SK-N-SH (cell line): ENCODE measurements around the gene LCA5L. TPM values are rescaled to one million over a fixed set of nuclear protein-coding genes. Genes with fewer than 3 reads are reported as not detected.

Experiments used
- CTCF ChIA-PET: fragments of 300-600, 350-600 bp; formaldehyde crosslinking; extraction: SDS; loops from one replicate; lab custom pipeline; 2021; lab: Yijun Ruan, JAX
- POLR2A ChIA-PET: fragments of 350-600 bp; sonication (Branson Sonifier 250); formaldehyde crosslinking; extraction: SDS; loops from one replicate; lab custom pipeline; 2020; ENCODE audit warnings: antibody characterized with exemption, inconsistent platforms; lab: Yijun Ruan, JAX
- DNase-seq: peaks from one replicate; pipeline ENCODE4 v3.0.0; 2012
- H2AFZ ChIP-seq: fragments of 200-600 bp; sonication (generic); 2 replicates; pipeline ENCODE4 v1.8.1; 2016; ENCODE audit warnings: antibody characterized with exemption, mild to moderate bottlenecking, low read depth
- H3F3A ChIP-seq: fragments of 200-600 bp; sonication (generic); replicated peaks from 2 replicates; pipeline ENCODE3; 2016; ENCODE audit warnings: antibody characterized with exemption, mild to moderate bottlenecking; ENCODE audit not compliant: insufficient read depth
- H3K27ac ChIP-seq, 2 experiments: fragments of 200-500 bp in 1 of 2; fragments of 200-600 bp in 1 of 2; sonication (Bioruptor generic) in 1 of 2; sonication (generic), shearing (Covaris generic) in 1 of 2; 2 replicates each; pipeline versions ENCODE4 v1.5.1 to v1.6.1; 2014 to 2016; ENCODE audit warnings: low read depth in 2 of 2, inconsistent platforms in 1 of 2, low read length in 1 of 2, mild to moderate bottlenecking in 1 of 2, mixed read lengths in 1 of 2
- H3K27me3 ChIP-seq: fragments of 200-600 bp; sonication (generic), shearing (Covaris generic); 2 replicates; pipeline ENCODE4 v1.6.1; 2016; ENCODE audit warnings: mixed run types; ENCODE audit not compliant: insufficient read depth
- H3K36me3 ChIP-seq, 2 experiments: fragments of 200-500 bp in 1 of 2; fragments of 200-600 bp in 1 of 2; sonication (Bioruptor generic) in 1 of 2; sonication (generic) in 1 of 2; replicated peaks in 1 of 2; 2 replicates each; pipeline versions ENCODE3 to v1.5.1; 2014 to 2016; ENCODE audit warnings: low read length in 1 of 2, mild to moderate bottlenecking in 1 of 2; ENCODE audit not compliant: insufficient read depth in 2 of 2, control insufficient read depth in 1 of 2
- H3K4me1 ChIP-seq, 2 experiments: fragments of 200-500 bp in 1 of 2; fragments of 200-600 bp in 1 of 2; sonication (Bioruptor generic) in 1 of 2; sonication (generic), shearing (Covaris generic) in 1 of 2; 2 replicates each; pipeline versions ENCODE4 v1.5.1 to v1.6.1; 2014 to 2016; ENCODE audit warnings: low read depth in 1 of 2, low read length in 1 of 2, mixed run types in 1 of 2; ENCODE audit not compliant: insufficient read depth in 2 of 2, control insufficient read depth in 1 of 2
- H3K4me2 ChIP-seq: fragments of 200-600 bp; sonication (generic), shearing (Covaris generic); 2 replicates; pipeline ENCODE4 v1.6.1; 2017; ENCODE audit warnings: mixed run types
- H3K4me3 ChIP-seq, 2 experiments: fragments of 200-500 bp in 1 of 2; fragments of 200-600 bp in 1 of 2; sonication (Bioruptor generic) in 1 of 2; sonication (generic), shearing (Covaris generic) in 1 of 2; 2 replicates each; pipeline versions ENCODE4 v1.5.1 to v1.8.1; 2014 to 2016; ENCODE audit warnings: low read depth in 2 of 2, inconsistent platforms in 1 of 2, low read length in 1 of 2, mild to moderate bottlenecking in 1 of 2, mixed read lengths in 1 of 2, moderate library complexity in 1 of 2
- H3K79me2 ChIP-seq: fragments of 200-600 bp; sonication (generic); 2 replicates; pipeline ENCODE4 v1.8.1; 2017; ENCODE audit warnings: mild to moderate bottlenecking; ENCODE audit not compliant: insufficient read depth
- H3K9ac ChIP-seq: fragments of 200-600 bp; sonication (generic); 2 replicates; pipeline ENCODE4 v1.6.1; 2017; ENCODE audit warnings: mixed run types
- H3K9me2 ChIP-seq: fragments of 200-600 bp; sonication (generic); 2 replicates; pipeline ENCODE4 v1.6.1; 2017; ENCODE audit warnings: mixed run types
- H3K9me3 ChIP-seq: fragments of 200-600 bp; sonication (generic); 2 replicates; pipeline ENCODE4 v1.6.1; 2017; ENCODE audit warnings: mixed run types, mild to moderate bottlenecking, moderate library complexity
- H4K20me1 ChIP-seq: fragments of 200-600 bp; sonication (generic); 2 replicates; pipeline ENCODE4 v1.6.1; 2017; ENCODE audit warnings: mild to moderate bottlenecking, mixed run types; ENCODE audit not compliant: insufficient read depth
- CTCF ChIP-seq: fragments of 200-600 bp; sonication (generic); IDR thresholded peaks from 2 replicates; pipeline ENCODE4 v1.6.1; 2017; ENCODE audit warnings: antibody characterized with exemption, mild to moderate bottlenecking, moderate library complexity
- EP300 ChIP-seq, 2 experiments: IDR thresholded peaks; 2 replicates each; pipeline versions ENCODE4 v1.4.0 to v1.6.1; 2012; ENCODE audit warnings: borderline replicate concordance in 1 of 2, low read depth in 1 of 2, low read length in 1 of 2
- EZH2phosphoT487 ChIP-seq: fragments of 200-600 bp; sonication (generic); IDR thresholded peaks from 2 replicates; pipeline ENCODE4 v1.6.1; 2017; ENCODE audit warnings: low read depth, mixed run types, mild to moderate bottlenecking, antibody characterized with exemption, moderate library complexity, borderline replicate concordance
- FOSL2 ChIP-seq: IDR thresholded peaks from 2 replicates; pipeline ENCODE4 v1.4.0; 2012; ENCODE audit warnings: low read depth, mild to moderate bottlenecking, moderate library complexity, borderline replicate concordance
- FOXJ3 ChIP-seq: sonication (generic); formaldehyde crosslinking; IDR thresholded peaks from 2 replicates; pipeline ENCODE4 v1.5.1; 2020; ENCODE audit warnings: mild to moderate bottlenecking, missing genetic modification reagents
- FOXM1 ChIP-seq: IDR thresholded peaks from 2 replicates; pipeline ENCODE4 v1.4.0; 2012; ENCODE audit warnings: low read depth, mild to moderate bottlenecking
- GABPA ChIP-seq: IDR thresholded peaks from 2 replicates; pipeline ENCODE4 v1.4.0; 2012; ENCODE audit warnings: low read depth, mild to moderate bottlenecking
- IRF3 ChIP-seq: fragments of 150-350 bp; IDR thresholded peaks from 2 replicates; pipeline ENCODE4 v1.6.1; 2016; ENCODE audit warnings: mild to moderate bottlenecking, low read depth, low read length
- JUND ChIP-seq: IDR thresholded peaks from 2 replicates; pipeline ENCODE4 v1.4.0; 2012
- RAD21 ChIP-seq: IDR thresholded peaks from 2 replicates; pipeline ENCODE4 v1.6.1; 2012; ENCODE audit warnings: mild to moderate bottlenecking, low read length
- REST ChIP-seq: IDR thresholded peaks from 2 replicates; pipeline ENCODE4 v1.6.1; 2012; ENCODE audit warnings: mild to moderate bottlenecking, low read depth, low read length, moderate library complexity
- RXRA ChIP-seq: IDR thresholded peaks from 2 replicates; pipeline ENCODE4 v1.4.0; 2012; ENCODE audit warnings: low read depth, mild to moderate bottlenecking, borderline replicate concordance
- SIN3A ChIP-seq: IDR thresholded peaks from 2 replicates; pipeline ENCODE4 v1.6.1; 2012; ENCODE audit warnings: low read depth, mild to moderate bottlenecking, low read length, moderate library complexity, borderline replicate concordance
- SMC3 ChIP-seq: IDR thresholded peaks from 2 replicates; pipeline ENCODE4 v1.6.1; 2012; ENCODE audit warnings: low read depth, low read length, improper control_type of control experiment
- TAF1 ChIP-seq: IDR thresholded peaks from 2 replicates; pipeline ENCODE4 v1.6.1; 2012; ENCODE audit warnings: low read depth, mild to moderate bottlenecking, low read length, moderate library complexity, borderline replicate concordance
- TCF12 ChIP-seq: IDR thresholded peaks from 2 replicates; pipeline ENCODE4 v1.4.0; 2012
- TEAD4 ChIP-seq: IDR thresholded peaks from 2 replicates; pipeline ENCODE4 v1.4.0; 2012; ENCODE audit warnings: mild to moderate bottlenecking, borderline replicate concordance; ENCODE audit not compliant: insufficient read depth
- USF2 ChIP-seq: fragments of 150-350 bp; IDR thresholded peaks from 2 replicates; pipeline ENCODE4 v1.6.1; 2017; ENCODE audit warnings: antibody characterized with exemption, low read length, low read depth, borderline replicate concordance
- WGBS: methylation state at CpG from one replicate; pipeline ENCODE4 v1.1.6; 2017; ENCODE audit warnings: low lambda C conversion rate; 5-methylcytosine and 5-hydroxymethylcytosine counted together
- polyA plus RNA-seq, 3 experiments: library from polyadenylated mRNA; depleted of rRNA; stranded (reverse); fragments of >200 nt; gene quantifications; 2 replicates each; pipeline ENCODE4 v1.2.3, GENCODE V29; 2012
- TF ChIP-seq, protein P1 (sequence below): IDR thresholded peaks from 2 replicates; pipeline ENCODE4; 2012
- TF ChIP-seq, protein P2 (sequence below): IDR thresholded peaks from 2 replicates; pipeline ENCODE4 v1.4.0; 2012; ENCODE audit warnings: low read depth, borderline replicate concordance
- TF ChIP-seq, protein P3 (sequence below): IDR thresholded peaks from 2 replicates; pipeline ENCODE4 v1.4.0; 2012; ENCODE audit warnings: low read depth

Gene LCA5L
- polyA plus RNA-seq (2012; rRNA removed) = 0.74 and 1.0 TPM in 2 replicates
- polyA plus RNA-seq (2012; cell fraction: cytosol; rRNA removed) = 1.2 and 1.9 TPM in 2 replicates
- polyA plus RNA-seq (2012; cell fraction: nucleus; rRNA removed) = 0.96 and 2.5 TPM in 2 replicates

- DNase-seq = peak; percentile 99
- no peaks in the 10 kb centered on the region for H3K36me3 ChIP-seq
- no peaks in the 10 kb centered on the region for H3K79me2 ChIP-seq
- peaks cover 0 to 9% of the 10 kb centered on the region in 2 experiments; a peak in 3 of 4 replicates for H3K4me1 ChIP-seq
- H3K9ac ChIP-seq = peak within 1 kb of the TSS; percentile 91
- H3K9me2 ChIP-seq = no peaks in the 10 kb centered on the region
- ChIA-PET CTCF (interaction anchor here (1.0 to 1.5 kb wide), 5 partner anchors 16 to 792 kb away, joined by 3 to 5 read pairs (median 3); no protein-coding TSS in a partner anchor), POLR2A (no interaction called here)
- peak within 1 kb of the TSS; percentile 83 to 97 for H3K4me3 ChIP-seq
- H3K4me2 ChIP-seq = peak within 1 kb of the TSS; percentile 92
- peak within 1 kb of the TSS; percentile 90 to 95 for H3K27ac ChIP-seq
- no peaks in the 10 kb centered on the region for H3K27me3 ChIP-seq
- H2AFZ ChIP-seq = peak within 1 kb of the TSS; percentile 95
- no peaks in the 10 kb centered on the region for H3F3A ChIP-seq
- 4% methylated on average over 26 of the region's 83 CpGs for WGBS
- no peaks in the 10 kb centered on the region for H4K20me1 ChIP-seq
- no peaks in the 10 kb centered on the region for H3K9me3 ChIP-seq
- TF ChIP-seq SIN3A (no peak), USF2 (no peak), FOSL2 (no peak), FOXJ3 (CRISPR knock-in tag) (no peak), JUND (no peak), REST (no peak), EZH2phosphoT487 (no peak), TAF1 (peak; percentile 66), GABPA (no peak), TCF12 (no peak), SMC3 (0 out of 2 replicates have a peak, but pooled peaks have one; percentile 6), CTCF (peak; percentile 23; the same call in 1 of the 2 replicates), IRF3 (no peak), RAD21 (no peak), FOXM1 (no peak), RXRA (no peak), EP300 (IDR thresholded peaks at IDR 0.05; ENCODE audit: borderline replicate concordance in 1 of 2, low read depth in 1 of 2, low read length in 1 of 2) (peak in 1 of 2 experiments; percentile 16; a peak in 1 of 4 replicates), TEAD4 (no peak)
- TF ChIP-seq, protein P1, sequence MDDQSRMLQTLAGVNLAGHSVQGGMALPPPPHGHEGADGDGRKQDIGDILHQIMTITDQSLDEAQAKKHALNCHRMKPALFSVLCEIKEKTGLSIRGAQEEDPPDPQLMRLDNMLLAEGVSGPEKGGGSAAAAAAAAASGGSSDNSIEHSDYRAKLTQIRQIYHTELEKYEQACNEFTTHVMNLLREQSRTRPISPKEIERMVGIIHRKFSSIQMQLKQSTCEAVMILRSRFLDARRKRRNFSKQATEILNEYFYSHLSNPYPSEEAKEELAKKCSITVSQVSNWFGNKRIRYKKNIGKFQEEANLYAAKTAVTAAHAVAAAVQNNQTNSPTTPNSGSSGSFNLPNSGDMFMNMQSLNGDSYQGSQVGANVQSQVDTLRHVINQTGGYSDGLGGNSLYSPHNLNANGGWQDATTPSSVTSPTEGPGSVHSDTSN = no peak
- TF ChIP-seq, protein P2, sequence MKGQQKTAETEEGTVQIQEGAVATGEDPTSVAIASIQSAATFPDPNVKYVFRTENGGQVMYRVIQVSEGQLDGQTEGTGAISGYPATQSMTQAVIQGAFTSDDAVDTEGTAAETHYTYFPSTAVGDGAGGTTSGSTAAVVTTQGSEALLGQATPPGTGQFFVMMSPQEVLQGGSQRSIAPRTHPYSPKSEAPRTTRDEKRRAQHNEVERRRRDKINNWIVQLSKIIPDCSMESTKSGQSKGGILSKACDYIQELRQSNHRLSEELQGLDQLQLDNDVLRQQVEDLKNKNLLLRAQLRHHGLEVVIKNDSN = no peak
- TF ChIP-seq, protein P3, sequence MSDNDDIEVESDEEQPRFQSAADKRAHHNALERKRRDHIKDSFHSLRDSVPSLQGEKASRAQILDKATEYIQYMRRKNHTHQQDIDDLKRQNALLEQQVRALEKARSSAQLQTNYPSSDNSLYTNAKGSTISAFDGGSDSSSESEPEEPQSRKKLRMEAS = peak; percentile 79
These were observed at the start of gene LCA5L for GRCh38 chr21:39445321-39446269. LCA5L (minus strand) TSS chr21:39445778; CDS start chr21:39428493, 17,285 bp downstream.
